Measurements from ENCODE around the gene DCUN1D4.

GRCh38 chr4:51880016-51880915 is 37.3 kb downstream of the DCUN1D4 start:
- TF ChIP-seq, protein P1, sequence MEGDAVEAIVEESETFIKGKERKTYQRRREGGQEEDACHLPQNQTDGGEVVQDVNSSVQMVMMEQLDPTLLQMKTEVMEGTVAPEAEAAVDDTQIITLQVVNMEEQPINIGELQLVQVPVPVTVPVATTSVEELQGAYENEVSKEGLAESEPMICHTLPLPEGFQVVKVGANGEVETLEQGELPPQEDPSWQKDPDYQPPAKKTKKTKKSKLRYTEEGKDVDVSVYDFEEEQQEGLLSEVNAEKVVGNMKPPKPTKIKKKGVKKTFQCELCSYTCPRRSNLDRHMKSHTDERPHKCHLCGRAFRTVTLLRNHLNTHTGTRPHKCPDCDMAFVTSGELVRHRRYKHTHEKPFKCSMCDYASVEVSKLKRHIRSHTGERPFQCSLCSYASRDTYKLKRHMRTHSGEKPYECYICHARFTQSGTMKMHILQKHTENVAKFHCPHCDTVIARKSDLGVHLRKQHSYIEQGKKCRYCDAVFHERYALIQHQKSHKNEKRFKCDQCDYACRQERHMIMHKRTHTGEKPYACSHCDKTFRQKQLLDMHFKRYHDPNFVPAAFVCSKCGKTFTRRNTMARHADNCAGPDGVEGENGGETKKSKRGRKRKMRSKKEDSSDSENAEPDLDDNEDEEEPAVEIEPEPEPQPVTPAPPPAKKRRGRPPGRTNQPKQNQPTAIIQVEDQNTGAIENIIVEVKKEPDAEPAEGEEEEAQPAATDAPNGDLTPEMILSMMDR (IDR thresholded peaks at IDR 0.05), result no peak
- no peak for TF ChIP-seq POLR2A (IDR thresholded peaks at IDR 0.05)
